ENCODE data around the gene KRTAP10-2.

GRCh38 chr21:44534688-44535087 is 16.6 kb downstream of the KRTAP10-2 start:
- no peak for TF ChIP-seq CTCF (conservative IDR thresholded peaks at IDR 0.05; ENCODE audit: low read depth in 2 of 2)
- no peak for TF ChIP-seq EZH2 (IDR thresholded peaks at IDR 0.05; ENCODE audit: low read depth, unreplicated experiment)
- no peak for TF ChIP-seq EZH2phosphoT487 (IDR thresholded peaks at IDR 0.05; ENCODE audit: unreplicated experiment)
- no peak for TF ChIP-seq POLR2AphosphoS5 (IDR thresholded peaks at IDR 0.05; ENCODE audit: low read depth)
- TF ChIP-seq REST (IDR thresholded peaks at IDR 0.05; ENCODE audit: unreplicated experiment): no peak
- TF ChIP-seq STAT1 (IDR thresholded peaks at IDR 0.05; ENCODE audit: unreplicated experiment): no peak
- no peak for TF ChIP-seq ZNF331 (CRISPR knock-in tag; IDR thresholded peaks at IDR 0.05; ENCODE audit: low read depth)
- no peak for TF ChIP-seq JUNB (IDR thresholded peaks at IDR 0.05; ENCODE audit: unreplicated experiment)
- no peak for TF ChIP-seq CREB1 (CRISPR knock-in tag; IDR thresholded peaks at IDR 0.05; ENCODE audit: low read depth)
- no peak for TF ChIP-seq ZNF114 (CRISPR knock-in tag; IDR thresholded peaks at IDR 0.05)
- no peak for TF ChIP-seq ETS1 (IDR thresholded peaks at IDR 0.05)
- TF ChIP-seq ZNF462 (CRISPR knock-in tag; IDR thresholded peaks at IDR 0.05): no peak

Measured in GM23338 (cell line).